ENCODE measurements around the gene HLA-G.

HLA-G gene

GRCh38 chr6:29816030-29816429, 11.6 kb upstream of the HLA-G start:
- DNase-seq (ENCODE audit: low spot score): no peak

GRCh38 chr6:29818892-29819291, 8.7 kb upstream of the HLA-G start:
- no peak for DNase-seq (ENCODE audit: low spot score)

DNA sequence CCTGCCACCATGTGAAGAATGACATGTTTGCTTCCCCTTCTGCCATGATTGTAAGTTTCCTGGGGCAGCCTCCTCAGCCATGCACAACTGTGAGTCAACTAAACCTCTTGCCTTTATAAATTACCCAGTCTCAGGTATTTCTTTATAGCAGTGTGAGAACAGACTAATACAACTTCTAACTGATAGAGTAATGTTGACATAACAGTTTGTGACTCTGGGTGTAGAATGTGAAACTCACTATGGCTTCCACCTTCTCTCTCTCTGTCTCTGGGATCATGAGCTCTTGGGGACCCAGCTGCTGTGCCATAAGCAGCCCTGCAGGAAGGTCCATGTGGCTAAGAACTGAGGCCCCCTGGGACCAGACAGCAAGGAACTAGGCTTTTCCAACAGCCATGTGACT, 3.5 kb upstream of the HLA-G start:
- DNase-seq (ENCODE audit: low spot score): no peak

GRCh38 chr6:29825848-29826247, 1.8 kb upstream of the HLA-G start:
- DNase-seq (ENCODE audit: low spot score): no peak

DNA sequence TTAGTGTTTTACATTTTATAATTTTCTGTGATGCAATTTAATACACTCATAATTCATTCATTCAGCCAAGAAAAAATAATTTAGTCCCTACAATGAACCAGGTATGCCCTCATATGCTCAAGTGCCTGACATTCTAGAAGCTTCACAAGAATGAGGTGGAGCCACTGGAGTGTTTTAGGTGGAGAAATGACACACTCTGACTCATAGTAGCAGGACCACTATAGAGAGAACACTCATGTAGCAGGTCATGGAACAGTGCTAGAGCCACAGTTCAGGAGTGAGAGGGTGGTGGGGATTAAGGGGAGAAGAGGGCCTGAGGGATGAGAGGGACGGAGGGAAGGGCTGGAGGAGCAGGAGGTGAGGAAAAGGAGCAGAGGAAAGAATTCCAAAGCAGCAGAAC, 1.4 kb upstream of the HLA-G start:
- DNase-seq (ENCODE audit: low spot score): no peak

DNA sequence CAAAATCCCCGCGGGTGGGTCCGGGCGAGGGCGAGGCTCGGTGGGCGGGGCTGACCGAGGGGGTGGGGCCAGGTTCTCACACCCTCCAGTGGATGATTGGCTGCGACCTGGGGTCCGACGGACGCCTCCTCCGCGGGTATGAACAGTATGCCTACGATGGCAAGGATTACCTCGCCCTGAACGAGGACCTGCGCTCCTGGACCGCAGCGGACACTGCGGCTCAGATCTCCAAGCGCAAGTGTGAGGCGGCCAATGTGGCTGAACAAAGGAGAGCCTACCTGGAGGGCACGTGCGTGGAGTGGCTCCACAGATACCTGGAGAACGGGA, 809 bp downstream of the HLA-G start:
- no peak for DNase-seq (ENCODE audit: low spot score)

- DNase-seq (ENCODE audit: low spot score): no peak
Measured at GRCh38 chr6:29829766-29830165, 2.1 kb downstream of the HLA-G start.

DNA sequence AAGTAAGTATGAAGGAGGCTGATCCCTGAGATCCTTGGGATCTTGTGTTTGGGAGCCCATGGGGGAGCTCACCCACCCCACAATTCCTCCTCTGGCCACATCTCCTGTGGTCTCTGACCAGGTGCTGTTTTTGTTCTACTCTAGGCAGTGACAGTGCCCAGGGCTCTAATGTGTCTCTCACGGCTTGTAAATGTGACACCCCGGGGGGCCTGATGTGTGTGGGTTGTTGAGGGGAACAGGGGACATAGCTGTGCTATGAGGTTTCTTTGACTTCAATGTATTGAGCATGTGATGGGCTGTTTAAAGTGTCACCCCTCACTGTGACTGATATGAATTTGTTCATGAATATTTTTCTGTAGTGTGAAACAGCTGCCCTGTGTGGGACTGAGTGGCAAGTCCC, 2.8 kb downstream of the HLA-G start:
- DNase-seq (ENCODE audit: low spot score): no peak

DNA sequence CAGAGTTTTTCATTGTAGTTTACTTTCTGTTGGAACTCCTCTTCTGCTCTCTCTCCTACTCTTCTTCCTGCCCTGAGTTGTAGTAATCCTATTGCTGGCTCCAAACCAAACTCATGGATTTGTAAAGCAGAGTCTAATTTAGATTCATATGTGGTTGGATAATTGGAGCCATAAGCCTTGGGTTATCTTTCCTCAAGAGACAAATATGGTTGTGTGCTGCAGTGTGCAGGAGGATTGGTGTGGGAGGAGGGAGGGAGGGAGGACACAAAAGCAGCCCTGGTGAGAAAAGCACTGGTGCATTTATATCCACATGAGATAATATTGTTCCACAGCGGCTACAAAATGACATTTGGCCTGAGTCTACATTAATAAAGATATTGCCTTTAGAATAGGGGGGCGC, 4.2 kb downstream of the HLA-G start:
- no peak for DNase-seq (ENCODE audit: low spot score)

DNA sequence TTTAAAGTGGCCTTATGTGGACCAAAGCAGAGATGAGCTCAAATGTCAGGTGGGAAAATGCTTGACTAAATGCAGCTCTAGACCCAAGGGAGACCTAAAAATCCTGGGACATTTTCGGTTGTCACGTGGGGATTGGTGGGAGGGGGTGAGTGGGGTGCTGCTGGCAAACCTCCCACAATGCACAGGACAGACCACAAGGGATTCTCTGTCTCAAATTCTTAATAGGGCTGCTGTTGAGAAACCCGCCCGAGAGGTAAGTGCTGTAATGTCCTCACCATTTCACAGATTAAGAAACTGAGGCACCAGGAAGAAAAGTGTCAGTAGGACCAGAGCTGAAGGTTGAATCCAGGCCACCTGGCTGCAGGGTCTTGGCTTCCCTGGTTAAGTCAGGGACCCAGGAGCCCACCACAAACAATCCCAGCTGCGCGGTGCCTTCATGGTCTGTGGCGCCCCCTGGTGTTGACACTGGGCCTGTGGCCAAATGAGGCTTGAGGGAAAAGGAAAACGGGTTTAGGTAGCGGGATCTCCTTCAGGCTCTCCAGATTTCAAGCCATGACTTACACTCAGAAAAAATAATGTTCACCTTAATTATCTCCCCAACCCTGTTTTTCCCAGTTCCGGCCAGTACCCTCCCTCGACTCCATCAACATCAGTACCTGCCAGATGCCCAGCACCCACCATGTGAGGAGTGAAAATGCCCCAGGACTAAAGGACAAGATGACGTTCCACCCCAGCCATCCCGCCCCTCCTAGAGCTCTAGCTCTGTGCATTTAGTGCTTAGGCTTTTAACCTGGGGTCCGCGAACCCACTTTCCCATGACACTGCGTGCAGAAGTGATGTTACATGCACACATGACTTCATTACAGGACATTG, 7.2 kb downstream of the HLA-G start:
- DNase-seq (ENCODE audit: low spot score): peak; percentile 18

DNA sequence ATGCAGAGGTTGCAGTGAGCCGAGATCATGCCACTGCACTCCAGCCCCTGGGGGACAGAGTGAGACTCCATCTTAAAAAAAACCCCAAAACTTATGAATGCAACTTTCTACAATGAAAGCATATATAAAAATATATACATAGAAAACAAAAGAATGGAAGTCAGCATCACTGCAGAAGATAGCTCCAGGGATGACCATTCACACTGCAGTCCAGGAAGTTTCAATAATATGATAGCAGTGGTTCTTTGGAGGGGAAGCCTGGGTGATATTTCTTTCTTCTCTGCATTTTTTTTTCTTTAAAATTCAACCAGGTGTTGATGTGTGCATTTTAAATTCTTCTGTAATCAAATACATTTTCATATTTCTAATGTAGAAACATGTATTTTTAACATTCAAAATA, 12.3 kb downstream of the HLA-G start:
- no peak for DNase-seq (ENCODE audit: low spot score)

DNA sequence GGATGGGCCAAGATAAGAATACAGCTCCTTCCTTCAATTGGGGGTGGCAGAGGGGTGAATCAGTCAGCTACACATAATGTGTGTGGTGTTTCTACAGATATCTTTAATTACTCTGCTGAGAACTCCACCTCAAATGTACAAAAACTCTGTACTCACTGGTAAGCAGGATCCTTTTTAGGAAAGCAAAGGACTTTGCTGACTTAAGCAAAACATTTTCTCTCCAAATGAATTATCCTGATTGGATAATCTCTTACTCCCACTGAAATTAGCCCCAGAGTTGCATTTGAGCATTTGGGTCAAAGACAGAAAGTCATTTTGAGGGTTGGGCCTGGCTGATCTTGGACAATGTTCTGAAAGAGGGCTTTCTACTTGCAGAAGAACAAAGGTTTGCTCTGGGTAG, 13.4 kb downstream of the HLA-G start:
- DNase-seq (ENCODE audit: low spot score): no peak

DNA sequence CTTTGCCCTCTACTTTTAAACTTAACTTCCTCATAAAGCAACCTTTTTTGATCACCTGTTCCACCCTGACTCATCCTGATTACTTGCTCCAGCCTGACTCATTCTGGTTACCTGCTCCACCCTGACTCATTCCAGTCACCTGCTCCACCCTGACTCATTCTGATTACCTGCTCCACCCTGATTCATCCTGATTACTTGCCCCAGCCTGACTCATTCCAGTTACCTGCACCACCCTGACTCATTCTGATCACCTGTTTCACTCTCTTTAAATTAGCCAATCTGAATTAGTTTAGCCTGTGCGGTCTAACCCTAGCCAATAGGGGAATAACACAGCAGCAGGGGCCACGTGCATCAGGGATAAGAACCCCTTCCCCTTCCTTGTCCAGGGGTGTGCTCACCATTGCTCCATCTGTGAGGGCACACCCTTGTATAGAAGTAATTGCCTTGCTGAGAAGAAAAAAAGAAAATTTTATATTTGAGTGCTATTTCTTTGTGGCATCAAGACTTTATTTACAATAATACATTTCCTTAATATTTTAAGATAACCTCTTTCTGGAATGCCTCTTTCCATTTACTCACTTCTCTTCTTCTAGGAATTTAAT, 17.9 kb downstream of the HLA-G start:
- DNase-seq (ENCODE audit: low spot score): no peak

GRCh38 chr6:29847871-29848630, 20.4 kb downstream of the HLA-G start:
- peak; percentile 47 for DNase-seq (ENCODE audit: low spot score)

- no peak for DNase-seq (ENCODE audit: low spot score)
Measured at GRCh38 chr6:29850011-29850553, 22.5 kb downstream of the HLA-G start.

GRCh38 chr6:29851190-29851589, 23.6 kb downstream of the HLA-G start:
- no peak for DNase-seq (ENCODE audit: low spot score)

GRCh38 chr6:29853245-29853644, 25.6 kb downstream of the HLA-G start:
- DNase-seq (ENCODE audit: low spot score): no peak

DNA sequence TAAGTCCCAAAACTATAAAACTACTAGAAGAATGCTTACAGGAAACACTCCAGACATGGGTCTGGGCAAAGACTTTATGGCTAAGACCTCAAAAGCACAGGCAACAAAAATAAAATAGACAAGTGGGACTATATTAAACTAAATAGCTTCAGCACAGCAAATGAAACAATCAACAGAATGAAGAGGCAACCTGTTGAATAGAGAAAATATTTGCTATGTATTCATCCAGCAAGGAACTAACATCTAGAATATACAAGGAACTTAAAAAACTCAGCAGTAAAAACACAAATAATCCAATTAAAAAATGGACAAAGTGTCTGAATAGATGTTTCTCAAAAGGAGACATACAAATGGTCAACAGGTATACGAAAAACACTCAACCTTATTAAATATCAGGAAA, 30.4 kb downstream of the HLA-G start:
- no peak for DNase-seq (ENCODE audit: low spot score)

DNA sequence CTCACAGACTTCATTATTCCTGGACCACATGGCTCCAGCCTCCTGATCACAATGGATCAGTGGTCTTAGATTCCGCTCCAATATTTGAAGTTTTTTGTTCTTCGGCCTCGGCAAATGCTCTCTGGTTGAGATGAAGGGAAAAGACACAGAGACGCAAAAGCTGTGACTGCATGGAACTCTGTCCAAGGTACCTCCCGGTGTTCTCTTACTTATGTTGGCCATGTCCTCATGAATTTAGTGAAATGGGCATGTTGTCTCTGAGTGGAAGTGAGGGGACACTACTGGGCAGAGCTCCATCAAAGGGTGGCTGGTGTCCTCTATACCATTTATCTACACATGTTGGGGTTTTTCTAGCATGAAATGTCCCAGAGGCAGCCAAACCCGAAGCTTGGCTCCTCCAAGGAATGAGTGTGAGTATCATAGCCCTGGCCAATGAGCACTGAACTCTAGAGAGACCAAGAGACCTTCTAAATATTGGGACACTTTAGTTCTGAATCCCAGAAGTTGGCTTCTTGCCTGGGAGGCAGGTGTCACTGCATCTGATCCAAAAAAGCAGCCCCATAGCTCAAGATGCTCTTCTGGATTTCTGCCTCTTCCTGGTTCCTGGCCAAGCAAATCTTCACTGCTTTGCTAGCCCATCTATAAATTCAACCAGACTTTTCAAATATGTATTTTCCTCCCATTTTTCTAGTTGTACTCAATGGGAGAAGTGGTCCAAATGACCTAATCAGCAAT, 34.1 kb downstream of the HLA-G start:
- no peak for DNase-seq (ENCODE audit: low spot score)

DNA sequence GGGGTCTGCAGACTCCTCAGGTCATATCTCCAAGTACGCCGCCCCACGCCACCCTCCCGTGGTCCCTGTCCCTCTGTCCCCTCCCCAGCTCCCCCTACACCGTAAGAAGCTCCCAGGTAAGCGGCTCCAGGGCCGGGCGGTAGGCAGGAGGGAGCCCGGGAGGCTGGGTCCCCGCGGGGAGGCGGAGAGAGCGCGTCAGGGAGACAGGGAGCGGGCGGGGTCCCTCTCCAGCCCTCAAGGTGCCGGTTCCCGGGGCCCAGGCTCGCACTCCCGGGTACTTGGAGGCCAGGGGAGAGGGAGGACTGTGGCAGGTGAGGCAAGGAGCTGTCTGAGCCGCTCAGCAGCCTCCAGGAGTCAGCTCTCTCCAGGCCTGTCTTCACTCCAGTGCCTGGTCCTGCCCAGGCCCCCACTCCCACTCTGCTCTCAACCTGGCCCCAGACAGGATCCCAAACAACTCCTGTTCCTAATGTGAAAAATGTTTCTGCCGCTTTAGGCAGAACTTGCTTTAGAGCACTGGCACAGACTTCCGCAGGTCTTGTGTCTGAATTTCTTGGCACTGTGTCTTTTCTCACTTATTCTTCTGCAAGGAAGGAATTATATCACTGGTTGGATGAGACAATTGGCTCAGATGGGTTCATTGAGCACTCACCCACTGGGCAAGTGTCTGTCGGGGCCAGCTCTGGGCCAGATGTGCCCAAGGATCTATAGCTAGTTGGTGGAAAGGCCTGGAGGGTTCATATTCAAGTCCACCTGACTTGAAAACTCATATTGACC, 36.6 kb downstream of the HLA-G start:
- no peak for DNase-seq (ENCODE audit: low spot score)

DNA sequence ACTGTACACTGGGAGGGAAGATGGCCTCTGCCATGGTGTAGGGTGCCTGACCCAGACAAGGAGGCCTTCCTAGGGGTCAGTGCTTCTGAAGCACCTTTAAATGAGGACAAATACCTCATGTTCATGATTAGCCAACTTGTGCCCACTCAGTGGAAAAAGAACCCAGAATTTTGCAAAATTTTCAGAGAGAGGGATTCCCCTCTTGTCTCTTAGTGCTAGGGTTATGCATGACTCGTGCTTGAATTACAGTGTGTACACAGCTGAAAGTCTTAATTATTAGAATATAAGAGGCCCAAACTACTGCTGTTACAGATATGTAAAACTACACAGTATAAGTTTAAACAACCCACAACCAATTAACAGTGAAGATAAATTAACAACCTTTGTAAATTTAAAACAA, 38.0 kb downstream of the HLA-G start:
- no peak for DNase-seq (ENCODE audit: low spot score)

Data from globus pallidus (tissue), 1 donor.